Activated naive CD8-positive, alpha-beta T cell treated with anti-CD3 and anti-CD28 coated beads for 36 hours (primary cell): Measurements from ENCODE around the gene KAZN. TPM values are rescaled to one million over a fixed set of nuclear protein-coding genes. Genes with fewer than 3 reads are reported as not detected.
A peak's percentile ranks its signal among the peaks of the same experiment; 100 is the strongest.

Source experiments
- DNase-seq: peaks from one replicate; pipeline ENCODE4 v3.0.0; 2021
- H3K27ac Mint-ChIP-seq: one replicate; pipeline ENCODE4 v1.8.0; 2022; ENCODE audit warnings: mild to moderate bottlenecking, moderate library complexity, mixed read lengths
- H3K27me3 Mint-ChIP-seq: one replicate; pipeline ENCODE4 v1.8.0; 2022; ENCODE audit warnings: mild to moderate bottlenecking, mixed read lengths
- H3K36me3 Mint-ChIP-seq: one replicate; pipeline ENCODE4 v1.8.0; 2021; ENCODE audit warnings: mild to moderate bottlenecking, mixed read lengths
- H3K4me1 Mint-ChIP-seq: one replicate; pipeline ENCODE4 v1.8.0; 2021; ENCODE audit warnings: mixed read lengths
- H3K4me3 Mint-ChIP-seq: one replicate; pipeline ENCODE4 v1.8.0; 2022; ENCODE audit warnings: mild to moderate bottlenecking, moderate library complexity, mixed read lengths
- H3K9me3 Mint-ChIP-seq: one replicate; pipeline ENCODE4 v1.8.0; 2022; ENCODE audit warnings: mixed read lengths
- total RNA-seq, 2 experiments: library from RNA; stranded (reverse); gene quantifications; one replicate each; pipeline ENCODE4 v1.2.3, GENCODE V29; 2021

KAZN gene
- total RNA-seq, 2 experiments from 2014 or later, result 0.74 to 1.5 TPM

- Mint-ChIP-seq H3K4me3 (peak overlapping the region; percentile 20), H3K36me3 (no peaks in the 10 kb centered on the region), H3K9me3 (no peaks in the 10 kb centered on the region), H3K27ac (no peak overlapping the region), H3K27me3 (no peaks in the 10 kb centered on the region), H3K4me1 (no peaks in the 10 kb centered on the region)
- DNase-seq, result no peak
Observed at GRCh38 chr1:14679027-14679688, 80.7 kb downstream of the KAZN start.

GRCh38 chr1:14681182-14681581, 82.7 kb downstream of the KAZN start:
- H3K36me3 Mint-ChIP-seq, result no peaks in the 10 kb centered on the region
- H3K27me3 Mint-ChIP-seq, result no peaks in the 10 kb centered on the region
- no peak for DNase-seq
- H3K9me3 Mint-ChIP-seq, result no peaks in the 10 kb centered on the region
- no peak overlapping the region for H3K27ac Mint-ChIP-seq
- no peaks in the 10 kb centered on the region for H3K4me1 Mint-ChIP-seq
- no peak overlapping the region for H3K4me3 Mint-ChIP-seq

- Mint-ChIP-seq H3K36me3 (no peaks in the 10 kb centered on the region), H3K4me3 (no peak overlapping the region), H3K9me3 (no peaks in the 10 kb centered on the region), H3K27me3 (no peaks in the 10 kb centered on the region), H3K4me1 (no peaks in the 10 kb centered on the region), H3K27ac (no peak overlapping the region)
- DNase-seq, result no peak
Observed at GRCh38 chr1:14682941-14683621, 84.6 kb downstream of the KAZN start.

GRCh38 chr1:14685078-14685477, 86.6 kb downstream of the KAZN start:
- Mint-ChIP-seq H3K4me1 (no peaks in the 10 kb centered on the region), H3K9me3 (no peaks in the 10 kb centered on the region), H3K27me3 (no peaks in the 10 kb centered on the region), H3K36me3 (no peaks in the 10 kb centered on the region), H3K4me3 (no peak overlapping the region), H3K27ac (no peak overlapping the region)
- DNase-seq, result no peak

- no peak overlapping the region for H3K4me3 Mint-ChIP-seq
- no peaks in the 10 kb centered on the region for H3K4me1 Mint-ChIP-seq
- H3K27ac Mint-ChIP-seq, result no peak overlapping the region
- H3K27me3 Mint-ChIP-seq, result no peaks in the 10 kb centered on the region
- H3K36me3 Mint-ChIP-seq, result no peaks in the 10 kb centered on the region
- DNase-seq, result no peak
- no peaks in the 10 kb centered on the region for H3K9me3 Mint-ChIP-seq
Observed at GRCh38 chr1:14686701-14687100, 88.2 kb downstream of the KAZN start.

GRCh38 chr1:14687147-14687546, 88.7 kb downstream of the KAZN start:
- DNase-seq, result no peak
- no peaks in the 10 kb centered on the region for H3K9me3 Mint-ChIP-seq
- no peaks in the 10 kb centered on the region for H3K4me1 Mint-ChIP-seq
- H3K4me3 Mint-ChIP-seq, result no peak overlapping the region
- no peaks in the 10 kb centered on the region for H3K36me3 Mint-ChIP-seq
- no peaks in the 10 kb centered on the region for H3K27me3 Mint-ChIP-seq
- H3K27ac Mint-ChIP-seq, result no peak overlapping the region

- Mint-ChIP-seq H3K36me3 (no peaks in the 10 kb centered on the region), H3K27me3 (no peaks in the 10 kb centered on the region), H3K9me3 (no peaks in the 10 kb centered on the region), H3K4me1 (no peaks in the 10 kb centered on the region), H3K27ac (no peak overlapping the region), H3K4me3 (no peak overlapping the region)
- DNase-seq, result no peak
Observed at GRCh38 chr1:14689996-14690615, 91.6 kb downstream of the KAZN start.

- H3K27me3 Mint-ChIP-seq, result no peaks in the 10 kb centered on the region
- DNase-seq, result no peak
- no peak overlapping the region for H3K4me3 Mint-ChIP-seq
- no peak overlapping the region for H3K27ac Mint-ChIP-seq
- no peaks in the 10 kb centered on the region for H3K9me3 Mint-ChIP-seq
- H3K4me1 Mint-ChIP-seq, result no peaks in the 10 kb centered on the region
- no peaks in the 10 kb centered on the region for H3K36me3 Mint-ChIP-seq
Observed at GRCh38 chr1:14693949-14694348, 95.5 kb downstream of the KAZN start.

GRCh38 chr1:14694589-14694988, 96.1 kb downstream of the KAZN start:
- H3K4me3 Mint-ChIP-seq, result no peak overlapping the region
- H3K4me1 Mint-ChIP-seq, result no peaks in the 10 kb centered on the region
- no peaks in the 10 kb centered on the region for H3K36me3 Mint-ChIP-seq
- no peaks in the 10 kb centered on the region for H3K27me3 Mint-ChIP-seq
- H3K9me3 Mint-ChIP-seq, result no peaks in the 10 kb centered on the region
- H3K27ac Mint-ChIP-seq, result no peak overlapping the region
- no peak for DNase-seq

GRCh38 chr1:14696761-14697160, 98.3 kb downstream of the KAZN start:
- Mint-ChIP-seq H3K9me3 (no peaks in the 10 kb centered on the region), H3K4me1 (no peaks in the 10 kb centered on the region), H3K27ac (no peak overlapping the region), H3K36me3 (no peaks in the 10 kb centered on the region), H3K4me3 (no peak overlapping the region), H3K27me3 (peaks cover 2% of the 10 kb centered on the region)
- no peak for DNase-seq

GRCh38 chr1:14697353-14697752, 98.9 kb downstream of the KAZN start:
- DNase-seq, result no peak
- Mint-ChIP-seq H3K36me3 (no peaks in the 10 kb centered on the region), H3K27ac (no peak overlapping the region), H3K27me3 (peaks cover 3% of the 10 kb centered on the region), H3K9me3 (no peaks in the 10 kb centered on the region), H3K4me1 (no peaks in the 10 kb centered on the region), H3K4me3 (no peak overlapping the region)

GRCh38 chr1:14698314-14698713, 99.8 kb downstream of the KAZN start:
- no peak overlapping the region for H3K27ac Mint-ChIP-seq
- H3K4me3 Mint-ChIP-seq, result no peak overlapping the region
- no peaks in the 10 kb centered on the region for H3K36me3 Mint-ChIP-seq
- H3K27me3 Mint-ChIP-seq, result peaks cover 3% of the 10 kb centered on the region
- no peak for DNase-seq
- H3K4me1 Mint-ChIP-seq, result no peaks in the 10 kb centered on the region
- H3K9me3 Mint-ChIP-seq, result no peaks in the 10 kb centered on the region

GRCh38 chr1:14699620-14700019, 101.1 kb downstream of the KAZN start:
- Mint-ChIP-seq H3K4me1 (no peaks in the 10 kb centered on the region), H3K9me3 (no peaks in the 10 kb centered on the region), H3K27ac (no peak overlapping the region), H3K36me3 (no peaks in the 10 kb centered on the region), H3K27me3 (peaks cover 3% of the 10 kb centered on the region), H3K4me3 (no peak overlapping the region)
- DNase-seq, result no peak

GRCh38 chr1:14704846-14705245, 106.4 kb downstream of the KAZN start:
- H3K36me3 Mint-ChIP-seq, result no peaks in the 10 kb centered on the region
- peaks cover 2% of the 10 kb centered on the region for H3K4me1 Mint-ChIP-seq
- H3K27ac Mint-ChIP-seq, result no peak overlapping the region
- peaks cover 16% of the 10 kb centered on the region for H3K9me3 Mint-ChIP-seq
- H3K4me3 Mint-ChIP-seq, result no peak overlapping the region
- peaks cover 7% of the 10 kb centered on the region for H3K27me3 Mint-ChIP-seq
- no peak for DNase-seq

GRCh38 chr1:14705824-14706223, 107.3 kb downstream of the KAZN start:
- DNase-seq, result no peak
- H3K4me1 Mint-ChIP-seq, result peaks cover 2% of the 10 kb centered on the region
- H3K9me3 Mint-ChIP-seq, result peaks cover 21% of the 10 kb centered on the region
- no peaks in the 10 kb centered on the region for H3K36me3 Mint-ChIP-seq
- no peak overlapping the region for H3K4me3 Mint-ChIP-seq
- H3K27me3 Mint-ChIP-seq, result peaks cover 7% of the 10 kb centered on the region
- no peak overlapping the region for H3K27ac Mint-ChIP-seq

GRCh38 chr1:14706631-14707030, 108.1 kb downstream of the KAZN start:
- H3K4me3 Mint-ChIP-seq, result no peak overlapping the region
- H3K27me3 Mint-ChIP-seq, result peaks cover 6% of the 10 kb centered on the region
- peaks cover 2% of the 10 kb centered on the region for H3K4me1 Mint-ChIP-seq
- DNase-seq, result no peak
- peaks cover 21% of the 10 kb centered on the region for H3K9me3 Mint-ChIP-seq
- H3K36me3 Mint-ChIP-seq, result no peaks in the 10 kb centered on the region
- H3K27ac Mint-ChIP-seq, result no peak overlapping the region
